Measurements from ENCODE around the gene LRRC41.

LRRC41 gene

DNA sequence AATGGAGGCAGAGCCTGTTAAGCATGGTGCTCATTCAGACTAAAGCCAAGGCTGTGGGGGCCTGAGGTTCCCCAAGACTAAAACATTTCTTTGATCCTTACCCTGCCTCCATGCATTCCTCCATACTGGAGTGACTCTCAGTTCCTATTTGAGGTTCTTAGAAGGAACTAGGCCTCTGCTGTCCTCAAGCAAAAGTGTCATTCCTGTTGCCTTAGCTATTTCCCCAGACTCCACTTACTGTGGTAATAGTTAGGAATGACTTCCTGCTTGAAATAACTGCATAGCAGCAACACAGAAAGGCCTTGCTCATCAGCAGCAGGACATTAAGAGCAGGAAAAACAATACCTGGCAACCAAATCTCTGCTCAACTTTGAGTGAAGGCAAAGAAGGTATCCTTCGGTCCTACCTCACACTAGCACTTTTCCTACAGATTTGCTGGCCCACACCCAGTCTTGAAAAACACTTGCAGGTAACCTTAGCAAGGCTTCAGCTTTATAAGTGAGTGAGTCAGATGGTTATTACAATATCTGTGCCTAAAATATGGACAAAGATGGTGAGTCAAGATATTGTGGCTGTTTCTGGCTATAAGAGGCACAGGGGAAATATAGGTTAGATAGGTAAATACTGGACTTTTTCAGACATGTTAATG is 14.8 kb downstream of the LRRC41 start:
- no peak for DNase-seq (ENCODE audit: low read depth in 2 of 3, low spot score in 2 of 3)

DNA sequence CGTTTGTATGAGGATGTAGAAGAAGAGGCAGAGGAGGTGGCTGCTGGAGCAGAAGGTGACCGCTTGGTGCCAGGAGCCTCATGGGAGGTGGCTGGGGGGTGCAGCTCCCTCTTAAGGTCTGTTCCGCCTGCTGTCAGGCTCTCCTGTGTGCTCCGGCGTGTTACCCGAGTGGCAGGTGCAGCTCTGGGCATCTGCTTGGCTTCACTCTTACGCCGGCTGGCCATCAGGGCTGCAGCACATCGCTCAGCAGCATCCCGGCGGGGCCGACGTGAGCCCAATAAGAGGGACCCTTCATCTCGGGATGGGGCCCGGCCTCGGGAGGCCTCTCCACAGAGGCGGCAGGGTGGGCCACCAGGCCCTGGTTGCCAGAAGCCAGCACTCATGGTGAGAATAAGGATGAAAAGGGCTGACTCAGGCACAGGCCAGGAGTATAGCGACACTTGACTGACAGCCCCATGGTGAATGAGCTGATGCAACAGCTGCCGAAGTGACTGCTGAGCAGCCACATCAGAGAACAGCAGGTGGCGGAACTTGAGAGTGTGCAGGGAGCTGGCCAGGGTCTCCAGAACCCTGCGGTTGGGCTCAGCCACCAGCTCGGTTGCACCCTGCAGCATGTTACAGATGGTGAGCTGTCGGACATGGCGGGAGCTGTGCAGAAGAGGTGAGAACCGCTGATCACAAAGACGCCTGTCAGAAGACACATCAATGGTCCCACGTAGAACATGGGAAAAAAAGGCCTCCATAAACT is 17.5 kb downstream of the LRRC41 start:
- DNase-seq (ENCODE audit: low read depth in 2 of 3, low spot score in 2 of 3) = peak in 2 of 3 experiments; percentile 16 to 22

GRCh38 chr1:46284597-46285564 is 18.5 kb downstream of the LRRC41 start:
- no peak for DNase-seq (ENCODE audit: low read depth in 2 of 3, low spot score in 2 of 3)

DNA sequence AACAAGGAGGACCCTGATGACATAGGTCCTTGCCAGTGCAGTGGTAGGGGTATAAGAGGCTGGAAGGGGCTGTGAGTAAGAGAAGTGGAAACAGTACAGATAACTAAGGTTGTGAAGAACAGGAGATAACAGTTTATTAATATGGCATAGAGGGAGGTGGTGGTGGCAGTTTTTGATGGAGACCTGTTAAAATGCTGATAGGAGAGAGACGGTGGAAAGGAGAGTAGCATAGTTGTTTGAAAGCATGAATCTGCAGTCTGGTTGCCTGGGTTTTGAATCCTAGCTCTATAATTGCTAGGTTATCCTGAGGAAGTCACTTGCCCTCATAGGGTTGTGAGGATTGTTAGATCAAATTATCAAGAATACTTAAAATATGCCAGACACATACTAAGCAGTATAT is 19.4 kb downstream of the LRRC41 start:
- no peak for DNase-seq (ENCODE audit: low read depth in 2 of 3, low spot score in 2 of 3)

DNA sequence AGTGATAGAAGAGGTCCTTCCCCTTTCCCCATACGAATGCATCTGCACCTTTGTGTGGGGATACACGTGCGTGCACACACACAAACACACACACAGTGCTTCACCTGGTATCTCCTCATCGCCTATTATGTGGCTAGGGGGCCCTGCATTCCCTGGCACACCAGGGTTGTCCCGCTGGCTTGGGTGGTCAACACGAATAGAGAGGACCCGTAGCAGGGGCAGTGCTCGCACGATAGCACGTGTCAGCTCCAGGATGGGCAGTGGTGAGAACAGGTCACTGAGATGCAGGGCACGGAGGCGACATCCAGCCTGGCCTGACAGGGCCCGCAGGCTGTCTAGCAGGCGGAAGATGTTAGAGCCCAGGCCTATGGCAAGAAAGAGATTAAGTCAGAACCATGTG is 22.4 kb downstream of the LRRC41 start:
- DNase-seq (ENCODE audit: low read depth in 2 of 3, low spot score in 2 of 3) = no peak

GRCh38 chr1:46280092-46280491 is 23.3 kb downstream of the LRRC41 start:
- no peak for DNase-seq (ENCODE audit: low read depth in 2 of 3, low spot score in 2 of 3)

DNA sequence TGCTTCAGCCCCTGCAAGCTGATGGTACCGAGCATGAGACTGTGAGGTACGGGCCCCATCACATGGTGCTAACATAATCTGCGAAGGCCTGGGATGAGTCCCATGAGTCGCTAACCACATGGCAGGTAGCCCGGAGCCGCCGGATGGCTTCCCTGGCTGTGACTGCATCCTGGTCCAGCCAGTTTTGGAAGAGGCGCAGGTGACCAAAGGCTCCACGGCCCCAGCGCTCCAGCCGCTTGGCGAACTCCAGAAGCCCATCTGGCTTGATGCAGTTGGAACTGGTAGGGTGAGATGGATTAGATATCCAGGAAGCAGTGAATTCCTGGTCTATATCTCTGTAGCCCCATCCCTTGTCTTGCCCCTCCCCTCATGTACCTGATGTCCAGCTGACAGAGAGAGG is 24.6 kb downstream of the LRRC41 start:
- DNase-seq (ENCODE audit: low read depth in 2 of 3, low spot score in 2 of 3) = no peak

- no peak for DNase-seq (ENCODE audit: low read depth in 2 of 3, low spot score in 2 of 3)
Observed at GRCh38 chr1:46277658-46278373, 25.6 kb downstream of the LRRC41 start.

DNA sequence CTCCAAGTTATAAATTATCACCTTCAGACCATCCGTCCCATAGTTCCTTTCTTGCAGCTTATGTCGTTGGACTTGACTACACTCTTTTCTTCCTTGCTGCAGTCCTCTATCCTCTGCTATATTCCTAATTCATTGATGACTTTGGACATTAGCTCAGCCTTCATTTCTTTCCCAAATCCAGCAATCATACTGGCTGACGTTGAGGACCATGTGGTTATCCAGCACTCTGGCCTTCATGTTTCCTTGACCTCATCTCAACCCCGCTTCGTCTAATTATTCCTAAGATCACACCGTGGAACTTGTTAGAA is 28.4 kb downstream of the LRRC41 start:
- no peak for DNase-seq (ENCODE audit: low read depth in 2 of 3, low spot score in 2 of 3)

DNA sequence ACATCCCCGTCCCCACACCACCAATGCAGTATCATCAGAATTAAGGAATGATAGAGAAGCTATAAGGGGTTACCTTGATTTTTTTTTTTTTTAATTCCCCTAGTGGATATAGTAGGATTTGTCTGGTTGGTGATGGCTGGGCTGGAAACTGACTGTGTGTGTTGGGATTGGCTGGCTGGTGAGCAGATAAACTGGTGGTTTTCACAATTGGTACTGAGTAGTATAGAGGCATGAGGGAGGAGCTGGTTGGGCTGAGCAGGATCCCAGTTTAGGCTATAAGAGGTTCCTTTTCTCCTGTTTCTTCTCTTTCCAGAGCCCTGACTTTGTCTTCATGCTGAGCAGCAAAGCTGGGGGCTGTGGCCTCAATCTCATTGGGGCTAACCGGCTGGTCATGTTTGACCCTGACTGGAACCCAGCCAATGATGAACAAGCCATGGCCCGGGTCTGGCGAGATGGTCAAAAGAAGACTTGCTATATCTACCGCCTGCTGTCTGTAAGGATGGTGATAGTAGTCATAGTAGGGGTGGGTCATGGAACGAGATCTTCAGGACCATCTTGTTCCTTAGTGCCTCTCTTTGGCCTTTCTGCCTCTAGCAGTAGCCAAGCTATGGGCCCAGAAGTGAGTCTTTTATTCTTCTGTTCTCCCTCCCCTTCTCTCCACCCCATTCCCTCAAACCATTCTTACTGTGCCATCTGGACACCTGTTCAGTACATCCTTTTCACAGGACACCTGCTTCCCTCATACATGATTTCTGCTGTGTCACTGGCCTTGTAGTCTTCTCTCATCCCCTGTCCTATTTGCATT is 29.0 kb downstream of the LRRC41 start:
- DNase-seq (ENCODE audit: low read depth in 2 of 3, low spot score in 2 of 3) = no peak

- DNase-seq (ENCODE audit: low read depth in 2 of 3, low spot score in 2 of 3) = no peak
Observed at GRCh38 chr1:46268578-46268977, 34.8 kb downstream of the LRRC41 start.

- no peak for DNase-seq (ENCODE audit: low read depth in 2 of 3, low spot score in 2 of 3)
Observed at GRCh38 chr1:46263146-46263545, 40.3 kb downstream of the LRRC41 start.

- no peak for DNase-seq (ENCODE audit: low read depth in 2 of 3, low spot score in 2 of 3)
Observed at GRCh38 chr1:46262508-46262907, 40.9 kb downstream of the LRRC41 start.

DNA sequence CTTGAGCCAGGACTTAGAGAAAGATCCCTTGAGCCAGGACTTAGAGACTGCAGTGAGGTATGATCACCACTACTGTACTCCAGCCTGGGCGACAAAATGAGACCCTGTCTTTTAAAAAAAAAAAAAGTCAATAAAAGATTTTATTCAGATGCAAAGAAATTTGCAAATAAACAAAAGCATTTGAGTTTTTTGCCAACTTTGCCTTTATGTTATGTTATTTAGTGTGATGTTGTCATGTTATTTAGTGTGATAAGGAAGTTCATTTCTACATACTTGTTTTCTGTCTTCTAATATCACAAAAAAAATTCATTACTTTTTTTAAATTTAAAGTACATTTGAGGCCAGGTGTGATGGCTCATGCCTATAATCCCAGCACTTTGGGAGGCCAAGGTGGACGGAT is 46.9 kb downstream of the LRRC41 start:
- no peak for DNase-seq (ENCODE audit: low read depth in 2 of 3, low spot score in 2 of 3)

DNA sequence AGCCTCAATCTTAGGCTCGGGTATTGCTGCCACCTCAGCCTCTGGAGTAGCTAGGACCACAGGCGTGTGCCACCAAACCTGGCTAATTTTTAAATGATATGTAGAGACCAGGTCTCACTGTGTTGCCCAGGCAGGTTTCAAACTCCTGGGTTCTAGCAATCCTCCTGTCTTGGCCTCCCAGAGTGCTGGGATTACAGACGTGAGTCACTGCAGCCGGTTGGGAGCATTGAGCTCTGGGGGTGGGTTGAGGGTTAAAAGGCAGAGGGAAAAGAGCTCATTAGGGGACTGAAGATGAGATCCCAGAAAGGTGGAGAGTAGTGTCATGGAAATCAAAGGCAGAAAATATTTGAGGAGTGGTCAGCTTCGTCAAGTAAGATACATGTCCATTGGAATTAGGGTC is 48.7 kb downstream of the LRRC41 start:
- DNase-seq (ENCODE audit: low read depth in 2 of 3, low spot score in 2 of 3) = no peak

DNA sequence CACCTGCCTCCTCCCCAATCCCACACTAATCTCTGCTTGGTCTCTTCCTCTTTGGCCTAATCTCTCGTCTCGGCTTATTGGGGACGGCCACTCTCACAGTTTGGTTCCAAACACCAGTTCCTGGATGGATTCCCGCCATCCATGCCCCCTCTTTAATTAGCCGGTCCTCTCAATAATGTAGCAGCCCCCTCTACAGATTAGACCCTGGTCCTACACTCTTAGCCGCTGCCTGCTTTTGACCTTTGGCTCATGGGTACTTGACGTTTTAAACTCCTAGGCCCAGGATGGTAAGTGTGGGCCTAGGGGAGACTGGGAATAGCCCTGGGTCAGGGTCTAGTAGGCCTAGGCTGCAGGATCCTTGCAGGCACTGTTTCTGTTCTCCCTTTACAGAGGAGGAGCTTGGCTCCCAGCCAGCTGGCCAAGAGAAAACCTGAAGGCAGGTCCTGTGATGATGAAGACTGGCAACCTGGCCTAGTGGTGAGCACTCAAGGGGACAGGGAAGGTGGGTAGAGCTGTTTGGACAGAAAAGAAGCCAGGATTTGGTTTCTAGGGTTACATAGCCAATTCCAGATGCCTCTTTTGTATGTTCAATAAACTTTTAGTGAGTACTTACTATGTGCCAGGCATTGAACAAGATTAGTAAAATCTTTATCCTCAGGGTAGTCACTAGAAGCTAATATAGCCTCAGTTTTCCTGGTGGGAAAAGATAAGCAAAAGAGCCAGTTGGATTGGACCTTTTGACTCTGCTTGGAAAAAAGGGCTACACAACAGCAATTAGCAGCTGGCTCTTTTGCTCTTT is 55.1 kb downstream of the LRRC41 start:
- peak in 1 of 3 experiments; percentile 9 for DNase-seq (ENCODE audit: low read depth in 2 of 3, low spot score in 2 of 3)

GRCh38 chr1:46247436-46248121 is 55.8 kb downstream of the LRRC41 start, which contains the start of gene RAD54L:
RAD54L (plus strand) TSS chr1:46247763; CDS start chr1:46248406, 643 bp downstream.
- peak; percentile 80 to 89 (median 88) for DNase-seq (ENCODE audit: low read depth in 2 of 3, low spot score in 2 of 3)

- DNase-seq (ENCODE audit: low read depth in 2 of 3, low spot score in 2 of 3) = peak in 2 of 3 experiments; percentile 46 to 54
Observed at GRCh38 chr1:46246548-46247435, 56.6 kb downstream of the LRRC41 start.
